HG03066 (cell line): ENCODE results near the gene GPR152.

Source experiments
- ATAC-seq: cut with Tn5 transposase; IDR thresholded peaks from one replicate; pipeline ENCODE4 v1.9.1; 2021; ENCODE audit warnings: low read depth; ENCODE audit not compliant: unreplicated experiment

The GPR152 gene

DNA sequence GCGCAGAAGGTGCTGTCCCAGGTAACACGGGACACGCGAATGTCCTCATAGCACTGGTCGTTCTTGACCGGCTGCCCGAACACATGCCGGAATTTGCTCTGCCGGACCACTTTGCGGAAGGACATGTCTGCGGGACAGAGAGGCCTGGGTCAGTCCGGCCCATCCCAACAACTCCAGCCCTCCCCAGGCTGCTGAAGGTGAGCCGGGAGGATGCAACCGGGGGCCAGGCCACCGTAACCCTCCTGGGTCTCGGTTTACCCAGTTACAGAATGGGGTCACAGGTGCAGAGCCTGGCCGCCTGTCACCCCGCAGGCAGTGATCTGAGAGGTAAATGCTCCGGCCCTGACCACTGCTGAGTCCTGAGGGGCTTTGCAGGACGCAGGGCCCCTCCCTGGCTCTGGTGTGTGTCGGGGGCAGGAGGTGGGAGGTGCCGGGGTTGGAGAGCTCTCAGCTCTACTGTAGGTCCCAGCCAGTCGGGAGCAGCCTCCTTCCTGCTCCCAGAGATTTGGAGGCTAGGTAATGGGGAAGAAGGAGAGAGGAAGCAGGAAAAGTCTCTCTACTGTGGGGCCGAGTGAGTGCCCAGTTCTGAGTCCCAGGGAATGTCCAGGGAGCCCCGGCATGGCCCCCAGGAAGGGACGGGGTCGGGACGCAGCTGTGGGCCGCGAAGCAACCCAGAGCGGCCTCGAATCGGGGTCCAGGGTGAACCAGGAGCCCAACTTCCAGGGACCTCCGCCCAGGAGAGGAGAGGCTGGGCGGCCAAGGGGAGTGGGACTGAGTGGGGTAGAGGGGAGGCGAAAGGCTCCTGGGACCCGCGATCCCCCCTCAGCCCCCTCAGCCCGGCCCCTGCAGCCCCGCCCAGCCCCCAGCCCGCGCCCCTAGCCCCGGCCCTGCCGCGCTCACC is 9.8 kb downstream of the GPR152 start:
- ATAC-seq: no peak

DNA sequence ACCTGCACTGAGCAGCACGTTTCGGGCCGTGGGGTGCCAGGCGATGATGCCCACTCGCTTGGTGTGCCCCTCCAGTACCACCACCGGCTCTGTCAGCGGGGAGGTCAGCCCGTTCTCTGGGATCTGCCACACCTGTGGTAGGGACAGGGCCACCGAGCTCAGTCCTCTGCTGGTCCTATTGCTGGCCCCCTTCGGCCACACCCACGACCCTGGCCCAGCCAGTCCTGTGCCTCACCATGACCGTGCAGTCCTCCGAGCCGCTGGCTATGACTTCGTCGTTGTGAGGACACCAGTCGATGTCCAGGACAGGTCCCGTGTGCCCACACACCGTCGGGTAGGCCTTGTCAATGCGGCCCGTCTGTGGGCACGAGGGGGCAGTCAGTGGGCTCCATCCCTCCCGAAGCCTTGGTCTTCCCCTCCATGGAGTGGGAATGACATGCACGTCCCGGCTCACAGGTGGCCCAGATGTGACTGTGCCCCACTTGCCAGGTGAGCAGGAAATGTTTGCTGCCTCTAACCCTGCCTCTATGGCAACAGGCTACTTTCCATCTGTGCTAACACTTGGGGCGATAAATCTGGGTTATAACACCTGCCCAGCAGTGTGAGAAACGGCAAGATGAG is 10.7 kb downstream of the GPR152 start:
- ATAC-seq: no peak

DNA sequence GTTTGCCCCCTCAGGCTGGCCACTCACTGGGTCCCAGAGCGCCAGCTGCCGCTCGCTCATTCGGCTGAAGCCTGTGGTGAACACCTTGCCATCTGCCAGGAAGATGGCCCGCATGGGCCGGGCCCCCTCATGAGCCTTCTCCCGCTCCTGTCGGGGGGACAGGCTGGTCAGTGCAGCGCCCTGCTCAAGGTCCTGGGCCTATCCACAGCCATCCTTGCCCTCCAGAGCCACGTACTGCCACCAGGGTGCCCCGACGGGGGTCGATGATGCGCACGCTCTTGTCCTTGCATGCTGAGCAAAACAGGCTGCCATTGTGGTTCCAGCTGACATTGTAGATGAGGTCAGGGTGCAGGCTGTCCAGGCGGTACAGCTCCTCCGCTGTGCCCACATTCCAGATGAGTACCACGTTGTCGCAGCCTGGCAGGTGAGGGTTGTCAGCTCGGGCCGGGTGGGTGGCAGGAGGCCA is 11.4 kb downstream of the GPR152 start:
- ATAC-seq: no peak

DNA sequence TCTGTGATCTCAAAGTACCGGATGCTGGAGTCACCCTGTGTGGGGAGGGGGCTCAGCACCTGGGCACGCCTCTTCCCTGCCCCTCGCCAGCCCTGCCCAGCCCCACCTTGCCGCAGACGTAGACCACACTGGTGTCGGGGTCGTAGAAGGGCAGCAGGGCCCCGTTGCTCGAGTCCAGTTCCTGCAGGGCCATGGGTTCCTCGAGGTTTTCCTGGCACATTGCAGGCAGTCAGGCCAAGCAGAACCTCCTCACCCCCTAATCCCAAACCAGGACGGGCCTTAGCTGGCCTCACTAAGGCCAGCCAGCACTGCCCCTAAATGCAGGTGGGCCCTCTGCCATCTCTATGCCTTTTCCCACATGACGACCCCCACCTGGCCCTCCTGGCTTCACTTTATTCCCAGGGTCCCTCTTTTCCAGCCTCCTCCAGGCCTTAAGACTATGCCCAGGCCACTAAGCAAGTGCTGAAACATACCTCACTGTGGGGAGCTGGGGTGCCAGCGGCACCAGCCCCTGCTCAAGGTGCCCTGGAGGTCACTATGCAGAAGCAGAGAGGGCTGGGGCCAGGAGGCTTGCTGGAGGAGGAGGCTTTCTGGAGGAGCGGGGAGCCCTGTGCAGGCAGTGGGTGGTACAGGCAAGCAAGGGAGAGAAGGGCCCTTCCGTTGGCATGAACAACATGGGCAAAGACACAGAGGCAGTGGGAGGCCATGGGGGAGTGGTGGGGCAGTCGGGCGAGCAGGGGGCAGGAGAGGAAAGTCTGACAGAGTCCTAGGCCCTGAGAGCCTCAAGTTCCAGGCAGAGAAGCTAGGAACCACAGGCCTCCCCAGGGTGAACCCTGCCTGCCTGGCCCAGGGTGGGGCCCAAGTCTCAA is 12.1 kb downstream of the GPR152 start:
- no peak for ATAC-seq

DNA sequence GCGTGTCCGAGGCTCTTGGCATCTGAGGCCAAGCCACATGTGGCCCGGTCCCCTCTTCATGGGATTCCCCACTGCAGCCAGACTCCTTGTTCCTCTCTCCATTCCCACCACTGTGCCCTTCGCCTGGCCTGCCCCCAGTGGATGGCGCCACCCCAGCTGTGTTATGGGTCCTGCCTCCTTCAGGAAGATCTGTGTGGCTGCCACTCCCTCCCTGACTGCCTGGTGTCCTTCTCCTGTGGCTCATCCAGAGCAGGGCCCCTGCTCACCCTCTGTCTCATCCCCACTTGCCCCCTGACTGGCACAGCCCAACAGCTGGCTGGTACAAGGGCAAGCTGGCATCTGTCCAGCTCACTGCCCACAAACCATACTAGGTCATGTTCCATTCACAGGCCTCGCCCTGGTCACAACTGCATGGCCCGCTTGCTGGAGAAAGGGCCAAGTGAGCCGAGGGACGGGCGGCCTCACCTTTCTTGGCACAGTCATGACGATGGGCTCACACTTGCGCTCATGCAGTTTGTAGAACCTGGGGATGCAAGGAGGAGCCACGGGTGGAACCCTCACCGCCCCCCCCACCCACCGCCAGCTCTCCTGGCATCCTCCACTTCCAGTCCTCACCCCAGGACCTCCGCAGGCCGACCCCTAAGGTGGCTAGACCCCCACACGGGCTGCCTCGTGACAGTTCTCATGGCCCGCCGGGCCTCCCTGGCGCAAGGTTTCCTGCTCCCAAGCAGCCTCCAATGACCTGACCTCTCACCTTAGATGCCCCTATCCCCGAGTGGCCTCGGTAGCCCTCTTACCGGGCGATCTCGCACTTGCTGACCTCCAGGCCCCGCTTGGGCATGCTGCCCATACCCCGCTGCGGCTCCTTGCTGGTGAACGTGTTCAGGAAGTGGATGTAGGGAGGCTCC is 13.0 kb downstream of the GPR152 start:
- no peak for ATAC-seq

DNA sequence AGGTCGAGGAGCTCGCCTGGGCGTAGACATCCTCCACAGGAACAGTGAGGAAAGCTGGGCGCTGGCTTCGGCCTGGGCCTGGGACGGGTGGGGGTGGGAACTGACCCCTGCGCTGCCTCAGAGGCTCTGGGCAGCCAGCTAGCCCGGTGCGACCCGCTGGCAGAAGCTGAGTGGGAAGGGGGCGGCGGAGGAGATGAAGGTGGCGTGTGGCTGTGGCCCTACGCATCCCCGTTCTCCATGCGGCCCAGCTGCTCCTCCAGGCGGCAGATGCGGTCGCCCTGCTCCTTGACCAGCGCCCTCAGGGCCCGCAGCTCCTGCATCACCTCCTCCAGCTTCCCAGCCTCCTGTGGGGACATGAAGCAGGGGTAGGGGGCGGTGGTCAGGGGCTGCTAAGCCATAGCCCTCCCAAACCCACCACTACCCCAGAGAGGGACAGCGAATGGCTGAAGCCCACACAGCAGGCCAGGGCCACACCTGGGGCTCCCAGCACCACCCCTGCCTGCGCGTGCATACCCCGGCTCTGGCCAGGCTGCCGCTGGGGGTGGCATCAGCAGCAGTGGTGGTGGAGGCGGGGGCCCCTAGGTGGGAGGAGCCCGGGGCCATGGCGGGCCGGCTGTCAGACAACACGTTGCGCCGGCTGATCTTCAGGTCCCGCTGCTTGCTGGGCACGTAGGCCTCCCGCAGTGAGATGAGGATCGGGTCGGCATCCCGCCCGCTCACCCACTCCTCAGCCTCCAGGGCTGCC is 14.2 kb downstream of the GPR152 start:
- no peak for ATAC-seq

DNA sequence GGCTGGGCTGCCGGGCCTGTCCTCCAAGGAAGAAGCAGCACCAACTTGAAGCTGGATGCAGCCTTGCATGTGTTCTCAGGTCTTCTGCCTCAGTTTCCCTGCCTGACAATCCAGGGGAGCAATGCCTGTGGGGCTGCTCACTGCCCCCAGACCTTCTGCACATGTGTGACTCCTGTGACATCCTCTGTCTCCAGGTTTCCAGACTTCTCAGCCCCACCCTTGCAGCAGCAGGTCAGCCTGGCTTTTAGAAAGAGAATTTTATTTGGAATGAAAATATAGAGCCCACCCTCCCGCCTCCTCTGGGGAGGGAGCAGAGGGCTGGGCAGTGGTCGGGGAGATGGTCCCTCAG is 14.7 kb downstream of the GPR152 start:
- ATAC-seq: no peak

DNA sequence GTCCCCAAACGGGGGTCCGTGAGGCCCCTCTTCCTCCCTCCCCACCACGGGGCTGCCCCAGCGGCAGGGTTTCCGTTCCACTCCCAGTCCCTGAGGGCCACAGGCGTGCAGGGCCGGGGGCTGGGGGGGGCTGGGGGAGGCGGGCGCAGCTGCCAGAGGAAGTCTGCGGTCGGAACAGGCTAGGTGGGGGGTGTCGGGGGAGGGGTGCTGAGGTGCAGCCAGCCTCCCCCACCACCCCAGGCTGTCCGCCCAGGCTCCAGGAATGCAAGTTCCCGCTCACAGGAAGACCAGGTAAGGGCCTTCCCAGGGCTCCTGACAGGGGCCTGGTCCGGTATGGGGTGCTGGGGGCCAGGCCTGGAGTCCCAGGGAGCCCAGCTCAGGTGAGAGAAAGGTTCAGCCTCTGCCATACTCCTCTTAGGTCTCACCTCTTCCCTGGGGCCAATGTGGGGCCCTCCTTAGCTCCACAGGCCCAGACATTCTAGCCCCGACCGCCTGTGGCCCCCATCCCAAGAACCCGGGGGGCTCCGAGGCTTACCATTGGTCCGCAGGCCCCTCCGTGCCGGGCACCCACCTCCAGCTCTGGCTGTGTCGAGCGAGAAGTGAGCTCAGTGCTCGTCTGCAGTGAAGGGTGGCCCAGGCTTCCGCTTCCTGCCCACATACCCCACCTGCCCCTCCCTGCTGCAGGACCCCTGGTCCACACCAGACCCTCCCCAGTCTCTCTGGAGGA is 15.3 kb downstream of the GPR152 start, which contains the start of gene PTPRCAP:
TSS of gene PTPRCAP (minus strand) at position 601 of the 727 bp plus-strand sequence. CDS start at position 538, 63 bp downstream.
- ATAC-seq: no peak

DNA sequence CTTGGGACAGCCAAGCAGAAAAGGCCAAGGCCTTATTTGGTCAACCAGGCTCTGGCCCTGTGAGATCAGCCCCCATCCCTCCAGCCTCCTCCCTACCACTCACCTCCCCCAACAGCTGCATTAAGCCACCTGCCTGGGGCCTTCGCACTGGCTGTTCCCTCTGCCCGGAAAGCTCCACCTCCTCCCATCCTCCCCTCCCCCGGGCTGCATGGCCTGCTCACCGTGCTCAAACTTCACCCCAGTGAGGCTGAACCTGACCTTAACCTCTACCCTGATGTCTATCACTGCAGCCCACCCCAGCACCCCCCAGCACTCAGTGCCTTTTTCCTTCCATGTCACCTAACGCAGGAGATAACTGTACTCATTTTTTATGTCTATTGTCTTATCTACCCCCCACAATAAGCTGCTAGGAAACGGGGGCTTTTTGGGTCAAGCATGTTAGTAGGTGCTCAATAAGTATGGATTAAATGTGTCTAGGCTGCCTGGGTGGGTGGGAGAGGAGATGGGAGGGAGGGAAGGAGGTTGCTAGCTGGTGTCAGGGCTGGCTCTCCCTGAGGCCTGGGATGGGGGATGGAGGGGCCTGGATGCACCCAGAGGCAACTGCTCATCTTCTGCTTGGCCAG is 16.0 kb downstream of the GPR152 start:
- ATAC-seq: peak; percentile 57

DNA sequence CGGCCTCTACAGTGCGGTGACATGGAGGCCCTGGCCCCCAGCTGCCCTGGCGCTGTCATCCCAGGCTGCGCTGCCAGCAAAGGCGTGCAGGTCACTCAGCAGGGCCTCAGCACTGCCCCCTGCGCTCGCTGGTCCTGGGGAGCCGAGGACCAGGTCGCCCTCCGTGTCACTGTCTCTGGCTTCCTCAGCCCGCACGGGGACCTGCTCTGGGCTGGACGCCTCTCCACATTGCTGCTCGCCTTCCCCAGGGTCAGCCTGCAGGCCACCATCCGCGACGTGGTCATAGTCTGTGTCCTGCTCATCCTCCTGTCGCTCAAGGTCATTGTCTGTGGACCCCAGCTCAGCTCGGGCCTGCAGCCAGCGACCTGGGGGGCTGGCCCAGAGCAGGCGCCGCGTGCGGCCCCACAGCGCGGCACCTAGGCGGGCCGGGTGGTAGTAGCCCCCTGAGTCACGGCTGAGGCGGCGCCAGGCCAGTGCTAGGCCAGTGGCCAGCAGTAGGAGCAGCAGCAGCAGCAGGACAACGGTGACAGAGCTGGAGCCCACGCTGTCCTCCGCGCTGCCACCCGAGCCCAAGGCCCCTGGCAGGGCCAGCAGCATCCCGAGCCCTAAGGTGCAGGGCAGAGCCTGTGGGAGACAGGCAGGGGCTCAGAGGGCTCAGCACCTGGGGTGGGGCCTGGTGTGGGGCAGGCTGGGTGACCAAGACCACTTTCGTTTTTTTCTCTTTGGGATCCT is 16.6 kb downstream of the GPR152 start:
- no peak for ATAC-seq

DNA sequence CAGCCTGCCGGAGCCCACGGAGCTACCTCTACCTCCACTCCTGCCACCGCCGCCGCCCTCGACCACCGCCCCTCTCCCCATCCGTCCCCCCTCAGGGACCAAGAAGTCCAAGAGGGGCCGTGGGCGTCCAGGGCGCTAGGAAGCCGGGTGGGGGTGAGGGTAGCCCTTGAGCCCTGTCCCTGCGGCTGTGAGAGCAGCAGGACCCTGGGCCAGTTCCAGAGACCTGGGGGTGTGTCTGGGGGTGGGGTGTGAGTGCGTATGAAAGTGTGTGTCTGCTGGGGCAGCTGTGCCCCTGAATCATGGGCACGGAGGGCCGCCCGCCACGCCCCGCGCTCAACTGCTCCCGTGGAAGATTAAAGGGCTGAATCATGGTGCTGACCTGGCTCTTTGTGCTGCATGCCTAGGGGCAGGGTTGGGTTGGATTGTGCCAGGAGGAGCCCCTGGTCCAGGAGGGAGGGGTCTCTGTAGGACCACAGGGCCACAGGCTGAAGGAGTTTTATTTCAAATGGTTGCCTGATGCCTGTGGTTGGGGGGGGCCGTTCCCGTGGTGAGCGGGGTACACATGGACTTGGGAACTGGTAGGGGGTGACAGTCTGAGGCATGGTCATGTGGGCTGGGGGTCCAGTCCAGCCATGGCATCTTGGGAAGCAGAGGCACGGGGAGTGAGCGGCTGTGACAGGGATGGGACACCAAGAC is 17.4 kb downstream of the GPR152 start:
- ATAC-seq: no peak

DNA sequence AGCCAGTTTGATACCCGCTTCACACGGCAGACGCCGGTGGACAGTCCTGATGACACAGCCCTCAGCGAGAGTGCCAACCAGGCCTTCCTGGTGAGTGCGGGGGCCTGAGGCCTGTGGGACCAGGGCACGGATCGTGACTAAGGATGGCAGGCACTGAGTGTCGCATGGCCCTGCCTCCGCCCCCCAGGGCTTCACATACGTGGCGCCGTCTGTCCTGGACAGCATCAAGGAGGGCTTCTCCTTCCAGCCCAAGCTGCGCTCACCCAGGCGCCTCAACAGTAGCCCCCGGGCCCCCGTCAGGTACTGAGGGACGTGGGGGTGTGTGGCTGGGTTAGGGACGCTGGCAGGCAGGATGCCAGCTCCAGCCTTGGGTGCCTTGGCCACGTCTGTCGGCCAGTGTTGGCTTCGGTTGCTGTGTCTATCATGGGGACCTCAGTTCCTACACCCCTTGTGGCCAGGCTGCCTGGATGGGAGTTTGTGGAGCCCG is 18.1 kb downstream of the GPR152 start:
- ATAC-seq: no peak

DNA sequence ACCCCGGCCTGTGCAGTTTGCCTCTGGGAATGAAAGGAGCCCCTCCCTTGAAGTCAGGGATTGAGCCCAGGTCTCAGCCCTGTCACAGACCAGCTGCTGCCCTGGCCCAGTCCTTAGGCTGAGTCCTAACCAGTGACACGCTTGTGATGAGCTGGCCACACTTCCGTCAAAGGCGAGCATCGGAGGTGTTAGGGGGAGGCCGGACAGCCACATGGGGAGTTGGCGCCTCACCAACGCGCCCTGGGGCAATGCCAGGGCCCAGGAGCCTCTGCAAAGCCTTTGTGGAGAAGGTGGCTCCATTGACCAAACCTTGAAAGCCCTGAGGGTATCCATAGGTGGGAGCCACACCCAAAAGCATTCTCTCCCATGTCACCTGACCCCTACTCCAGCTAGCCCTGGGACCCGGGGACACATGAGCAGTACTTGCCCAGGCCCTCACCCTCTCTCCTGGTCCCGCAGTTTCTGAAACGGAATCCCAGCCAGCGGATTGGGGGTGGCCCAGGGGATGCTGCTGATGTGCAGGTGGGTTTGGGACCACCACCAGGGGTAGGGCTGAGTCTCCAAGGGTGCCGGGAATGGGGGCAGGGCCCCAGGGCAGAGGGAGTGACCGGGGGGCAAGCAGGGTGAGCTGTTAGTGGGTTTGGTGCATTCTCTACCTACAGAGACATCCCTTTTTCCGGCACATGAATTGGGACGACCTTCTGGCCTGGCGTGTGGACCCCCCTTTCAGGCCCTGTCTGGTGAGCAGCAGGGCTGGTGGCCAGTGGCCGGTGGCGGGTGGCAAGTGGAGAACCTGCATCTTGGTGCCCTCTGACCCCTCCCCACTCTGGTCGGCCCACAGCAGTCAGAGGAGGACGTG is 18.8 kb downstream of the GPR152 start:
- ATAC-seq: no peak

DNA sequence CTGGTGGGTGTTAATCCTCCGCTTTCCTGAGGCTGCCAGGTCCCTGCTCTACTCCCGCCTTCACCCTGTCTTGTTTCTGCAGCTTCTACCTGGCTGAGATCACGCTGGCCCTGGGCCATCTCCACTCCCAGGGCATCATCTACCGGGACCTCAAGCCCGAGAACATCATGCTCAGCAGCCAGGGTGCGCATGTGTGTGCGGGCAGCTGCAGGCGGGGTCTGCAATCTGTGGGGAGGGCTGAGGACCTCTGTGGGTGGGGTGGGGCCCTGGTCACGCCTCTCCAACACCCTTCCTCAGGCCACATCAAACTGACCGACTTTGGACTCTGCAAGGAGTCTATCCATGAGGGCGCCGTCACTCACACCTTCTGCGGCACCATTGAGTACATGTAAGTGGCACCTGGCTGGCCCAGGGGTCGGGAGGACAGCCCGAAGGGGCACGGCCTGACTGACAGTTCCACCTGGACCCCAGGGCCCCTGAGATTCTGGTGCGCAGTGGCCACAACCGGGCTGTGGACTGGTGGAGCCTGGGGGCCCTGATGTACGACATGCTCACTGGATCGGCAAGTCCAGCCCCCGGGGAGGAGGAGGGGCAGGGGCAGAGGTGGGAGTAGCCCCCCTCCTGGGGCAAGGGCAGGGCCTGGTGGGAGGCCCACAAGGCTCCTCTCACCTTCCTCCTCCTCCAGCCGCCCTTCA is 19.7 kb downstream of the GPR152 start:
- ATAC-seq: no peak
